GM21737 (cell line): ENCODE measurements around the gene MYOG.

Source experiments
- ATAC-seq: cut with Tn5 transposase; IDR thresholded peaks from one replicate; pipeline ENCODE4 v1.9.1; 2021; ENCODE audit warnings: mild to moderate bottlenecking, moderate library complexity; ENCODE audit not compliant: unreplicated experiment

Gene MYOG

GRCh38 chr1:203091199-203091477, 5.3 kb upstream of the MYOG start:
- ATAC-seq = no peak

- no peak for ATAC-seq
These were observed 4.8 kb upstream of the MYOG start for GRCh38 chr1:203090421-203091198.

GRCh38 chr1:203089651-203090045, 3.8 kb upstream of the MYOG start:
- no peak for ATAC-seq

- no peak for ATAC-seq
These were observed 3.3 kb upstream of the MYOG start for GRCh38 chr1:203089001-203089650.

- ATAC-seq = no peak
These were observed 2.6 kb upstream of the MYOG start for GRCh38 chr1:203088441-203088840.

GRCh38 chr1:203086992-203087763, 1.4 kb upstream of the MYOG start:
- no peak for ATAC-seq

GRCh38 chr1:203084588-203085527, 954 bp downstream of the MYOG start:
- ATAC-seq = no peak

GRCh38 chr1:203083463-203083921, 2.3 kb downstream of the MYOG start:
- ATAC-seq = no peak

- ATAC-seq = no peak
These were observed 3.0 kb downstream of the MYOG start for GRCh38 chr1:203082571-203083462.

GRCh38 chr1:203082231-203082505, 3.6 kb downstream of the MYOG start:
- no peak for ATAC-seq

GRCh38 chr1:203081465-203082230, 4.2 kb downstream of the MYOG start:
- ATAC-seq = no peak

GRCh38 chr1:203080456-203080855, 5.4 kb downstream of the MYOG start:
- ATAC-seq = no peak

- no peak for ATAC-seq
These were observed 7.3 kb downstream of the MYOG start for GRCh38 chr1:203078478-203078877.

- ATAC-seq = no peak
These were observed 7.9 kb downstream of the MYOG start for GRCh38 chr1:203077956-203078355.

GRCh38 chr1:203077367-203077766, 8.4 kb downstream of the MYOG start:
- ATAC-seq = no peak

GRCh38 chr1:203076031-203076511, 9.7 kb downstream of the MYOG start:
- no peak for ATAC-seq

- no peak for ATAC-seq
These were observed 10.4 kb downstream of the MYOG start for GRCh38 chr1:203075236-203076030.

- ATAC-seq = no peak
These were observed 11.2 kb downstream of the MYOG start for GRCh38 chr1:203074610-203075009.
